ENCODE measurements around the gene CACNA1H. TPM values are rescaled to one million over a fixed set of nuclear protein-coding genes. Genes with fewer than 3 reads are reported as not detected.

The CACNA1H gene
- total and polyA plus RNA-seq, 9 of the 15 experiments (the other 6 are each of a cell fraction or from before 2014, with no cell fraction given) = 0.10 to 0.18 TPM; not detected in 7

GRCh38 chr16:1124291-1124690 lies 28.6 kb upstream of the CACNA1H start (continued):
- TF ChIP-seq ETS1 (conservative IDR thresholded peaks at IDR 0.05; ENCODE audit: control insufficient read depth, low read depth, low read length) (no peak), GTF2B (IDR thresholded peaks at IDR 0.05; ENCODE audit: extremely low read depth, insufficient read length) (no peak), ZBTB26 (CRISPR knock-in tag; IDR thresholded peaks at IDR 0.05) (no peak)

GRCh38 chr16:1124795-1125194 lies 28.1 kb upstream of the CACNA1H start:
- CTCF ChIA-PET (ENCODE audit: low intra/inter-chr PET ratio) = no interaction called here
- TF ChIP-seq RFX5 (IDR thresholded peaks at IDR 0.05; ENCODE audit: low read depth, low read length) (no peak), NCOA6 (IDR thresholded peaks at IDR 0.05) (no peak), TRIM28 (IDR thresholded peaks at IDR 0.05) (no peak), PKNOX1 (IDR thresholded peaks at IDR 0.05) (no peak), THRA (IDR thresholded peaks at IDR 0.05) (no peak), TFAM (CRISPR knock-in tag; conservative IDR thresholded peaks at IDR 0.05) (no peak), TAL1 (IDR thresholded peaks at IDR 0.05) (no peak), FOXJ3 (CRISPR knock-in tag; IDR thresholded peaks at IDR 0.05) (no peak), HNRNPH1 (optimal IDR thresholded peaks at IDR 0.05; ENCODE audit: low read depth, low read length) (no peak), ZNF280B (CRISPR knock-in tag; IDR thresholded peaks at IDR 0.05) (no peak), KHSRP (IDR thresholded peaks at IDR 0.05) (no peak), ZNF436 (CRISPR knock-in tag; IDR thresholded peaks at IDR 0.05) (no peak), PHB2 (IDR thresholded peaks at IDR 0.05; ENCODE audit: low read depth) (no peak)

More at GRCh38 chr16:1124795-1125194, 28.1 kb upstream of the CACNA1H start:
- Histone ChIP-seq H3K4me1 (replicated peaks in 1 of 2; ENCODE audit: control insufficient read depth in 2 of 2, insufficient read depth in 2 of 2, low read length in 2 of 2) (peaks cover 0 to 86% of the 10 kb centered on the region in 2 experiments; a peak in 2 of 5 replicates), H2AFZ (ENCODE audit: low read depth, low read length) (no peak overlapping the region), H3K9me1 (ENCODE audit: control insufficient read depth, insufficient read depth, low read length) (no peaks in the 10 kb centered on the region), H3K9ac (ENCODE audit: insufficient read depth in 1 of 2, low read depth in 2 of 2, low read length in 2 of 2) (no peak overlapping the region; a peak in 1 of 4 replicates), H3K36me3 (ENCODE audit: control insufficient read depth, insufficient read depth, low read length) (no peaks in the 10 kb centered on the region), H3K9me3 (replicated peaks; ENCODE audit: control insufficient read depth, insufficient read depth, low read depth, low read length) (no peaks in the 10 kb centered on the region), H3K27me3 (ENCODE audit: control insufficient read depth in 2 of 2, insufficient read depth in 2 of 2, low read length in 2 of 2) (peaks cover 5 to 45% of the 10 kb centered on the region in 2 experiments; a peak in 3 of 5 replicates), H3K4me3 (no peak overlapping the region), H3K79me2 (ENCODE audit: control insufficient read depth, insufficient read depth, low read length) (no peaks in the 10 kb centered on the region), H3K27ac (ENCODE audit: extremely low read depth, low read depth, low read length) (no peak overlapping the region), H4K20me1 (replicated peaks; ENCODE audit: control insufficient read depth, insufficient read depth, low read length) (peaks cover 17% of the 10 kb centered on the region), H3K4me2 (ENCODE audit: insufficient read depth, low read length) (no peak overlapping the region)
- WGBS (ENCODE audit: insufficient coverage, low coverage, missing lambda C conversion rate) = 15% methylated on average over 11 of the region's 11 CpGs
- in situ Hi-C loops (cut with MboI) (no loop called here), intact Hi-C loops (cut with micrococcal nuclease) (no loop called here)
- ATAC-seq (no peak), DNase-seq (ENCODE audit: extremely low read depth in 1 of 4, low spot score in 3 of 4) (no peak), FAIRE-seq (no peak)
- POLR2A ChIA-PET = no interaction called here
- no TSS peak for BruUV-seq (replicated peaks)

Data from K562 (cell line).